Right lobe of liver (tissue), 4 donors: ENCODE data around the gene CAMK1.

Experiments
- CTCF ChIP-seq, 4 donors: fragments of 200-600 bp in 3 of 4; fragments of 450-650 bp in 1 of 4; IDR thresholded peaks; one replicate each; pipeline versions ENCODE4 v1.5.1 to v1.8.0; 2016 to 2022; ENCODE audit warnings: antibody characterized with exemption in 4 of 4, mild to moderate bottlenecking in 2 of 4
- POLR2A ChIP-seq: fragments of 450-650 bp; IDR thresholded peaks from one replicate; pipeline ENCODE4 v1.6.1; 2017; ENCODE audit warnings: antibody characterized with exemption, mild to moderate bottlenecking
- donor health status: DM: no; HTN: no; CAD: no.
- donor health status: DM: no; HTN: no; CAD: no.
- donor health status: DM: no; HTN: yes; CAD: no.

- TF ChIP-seq POLR2A (no peak), CTCF (IDR thresholded peaks at IDR 0.05) (no peak)
These were observed 735 bp downstream of the CAMK1 start for GRCh38 chr3:9769012-9769411.
